Stomach smooth muscle (tissue), 2 donors: ENCODE results near the gene ARHGEF37.
A peak's percentile ranks its signal among the peaks of the same experiment; 100 is the strongest.

Experiments
- H3K27ac ChIP-seq: one replicate; pipeline ENCODE4 v1.7.0; 2013; ENCODE audit warnings: mild to moderate bottlenecking, low read length, inconsistent platforms
- H3K27me3 ChIP-seq, 2 donors: one replicate each; pipeline ENCODE4 v1.7.0; 2013; ENCODE audit warnings: low read length in 2 of 2; ENCODE audit not compliant: insufficient read depth in 2 of 2, control insufficient read depth in 1 of 2
- H3K36me3 ChIP-seq, 2 donors: one replicate each; pipeline ENCODE4 v1.7.0; 2013; ENCODE audit warnings: low read length in 2 of 2; ENCODE audit not compliant: control insufficient read depth in 2 of 2, insufficient read depth in 2 of 2
- H3K4me1 ChIP-seq: one replicate; pipeline ENCODE4 v1.7.0; 2013; ENCODE audit warnings: low read length; ENCODE audit not compliant: control insufficient read depth, insufficient read depth
- H3K4me3 ChIP-seq, 2 donors: one replicate each; pipeline ENCODE4 v1.7.0; 2013; ENCODE audit warnings: low read length in 2 of 2
- H3K9ac ChIP-seq, 2 donors: one replicate each; pipeline ENCODE4 v1.7.0; 2013; ENCODE audit warnings: low read length in 2 of 2, mild to moderate bottlenecking in 1 of 2
- H3K9me3 ChIP-seq, 2 donors: one replicate each; pipeline ENCODE4 v1.7.0; 2013; ENCODE audit warnings: low read length in 2 of 2; ENCODE audit not compliant: control insufficient read depth in 2 of 2
- donor health status: healthy.
- donor health status: Pancreatic carcinoma.

ARHGEF37 gene

GRCh38 chr5:149603210-149603609 is 21.9 kb downstream of the ARHGEF37 start:
- Histone ChIP-seq H3K36me3 (peaks cover 33 to 42% of the 10 kb centered on the region in 2 donors), H3K27me3 (no peaks in the 10 kb centered on the region), H3K27ac (no peak overlapping the region), H3K9me3 (no peaks in the 10 kb centered on the region), H3K4me1 (no peaks in the 10 kb centered on the region), H3K4me3 (no peak overlapping the region), H3K9ac (no peak overlapping the region)

- Histone ChIP-seq H3K9ac (no peak overlapping the region), H3K36me3 (peaks cover 35 to 43% of the 10 kb centered on the region in 2 donors), H3K27ac (no peak overlapping the region)
These were observed 22.6 kb downstream of the ARHGEF37 start for GRCh38 chr5:149603920-149604319.

GRCh38 chr5:149604321-149604720 is 23.0 kb downstream of the ARHGEF37 start:
- no peaks in the 10 kb centered on the region for H3K4me1 ChIP-seq
- no peak overlapping the region for H3K27ac ChIP-seq
- H3K9me3 ChIP-seq = peaks cover 0 to 2% of the 10 kb centered on the region in 2 donors
- no peak overlapping the region for H3K9ac ChIP-seq
- no peaks in the 10 kb centered on the region for H3K27me3 ChIP-seq
- H3K36me3 ChIP-seq = peaks cover 35 to 41% of the 10 kb centered on the region in 2 donors
- H3K4me3 ChIP-seq = no peak overlapping the region

More at GRCh38 chr5:149603920-149604319, 22.6 kb downstream of the ARHGEF37 start:
- no peaks in the 10 kb centered on the region for H3K4me1 ChIP-seq
- H3K4me3 ChIP-seq = no peak overlapping the region
- no peaks in the 10 kb centered on the region for H3K27me3 ChIP-seq
- no peaks in the 10 kb centered on the region for H3K9me3 ChIP-seq

- no peak overlapping the region for H3K9ac ChIP-seq
- peaks cover 3 to 5% of the 10 kb centered on the region in 2 donors for H3K9me3 ChIP-seq
- no peak overlapping the region for H3K27ac ChIP-seq
- H3K4me3 ChIP-seq = no peak overlapping the region
- no peaks in the 10 kb centered on the region for H3K27me3 ChIP-seq
- peaks cover 45 to 48% of the 10 kb centered on the region in 2 donors for H3K36me3 ChIP-seq
- peaks cover 7% of the 10 kb centered on the region for H3K4me1 ChIP-seq
These were observed 24.2 kb downstream of the ARHGEF37 start for GRCh38 chr5:149605354-149605997.

GRCh38 chr5:149605998-149606724 is 24.9 kb downstream of the ARHGEF37 start:
- H3K4me3 ChIP-seq = no peak overlapping the region
- peaks cover 44 to 47% of the 10 kb centered on the region in 2 donors for H3K36me3 ChIP-seq
- no peaks in the 10 kb centered on the region for H3K27me3 ChIP-seq
- no peak overlapping the region for H3K27ac ChIP-seq
- no peak overlapping the region for H3K9ac ChIP-seq
- H3K9me3 ChIP-seq = peaks cover 3 to 5% of the 10 kb centered on the region in 2 donors
- peaks cover 13% of the 10 kb centered on the region for H3K4me1 ChIP-seq

GRCh38 chr5:149608936-149609545 is 27.7 kb downstream of the ARHGEF37 start:
- Histone ChIP-seq H3K4me3 (no peak overlapping the region), H3K9me3 (peaks cover 3 to 5% of the 10 kb centered on the region in 2 donors), H3K4me1 (peaks cover 23% of the 10 kb centered on the region), H3K9ac (no peak overlapping the region), H3K36me3 (peaks cover 32 to 40% of the 10 kb centered on the region in 2 donors), H3K27ac (no peak overlapping the region), H3K27me3 (no peaks in the 10 kb centered on the region)

- H3K4me3 ChIP-seq = no peak overlapping the region
- H3K27me3 ChIP-seq = no peaks in the 10 kb centered on the region
- peaks cover 3 to 5% of the 10 kb centered on the region in 2 donors for H3K9me3 ChIP-seq
- peaks cover 36 to 42% of the 10 kb centered on the region in 2 donors for H3K36me3 ChIP-seq
- H3K9ac ChIP-seq = no peak overlapping the region
- H3K27ac ChIP-seq = peak overlapping the region; percentile 46
- H3K4me1 ChIP-seq = peaks cover 28% of the 10 kb centered on the region
These were observed 28.4 kb downstream of the ARHGEF37 start for GRCh38 chr5:149609640-149610219.

- Histone ChIP-seq H3K36me3 (peaks cover 35 to 41% of the 10 kb centered on the region in 2 donors), H3K9ac (no peak overlapping the region), H3K9me3 (peaks cover 3 to 5% of the 10 kb centered on the region in 2 donors), H3K4me1 (peaks cover 28% of the 10 kb centered on the region), H3K27ac (peak overlapping the region; percentile 66), H3K27me3 (no peaks in the 10 kb centered on the region), H3K4me3 (no peak overlapping the region)
These were observed 29.4 kb downstream of the ARHGEF37 start for GRCh38 chr5:149610589-149611255.

- peaks cover 34% of the 10 kb centered on the region for H3K4me1 ChIP-seq
- H3K9me3 ChIP-seq = peaks cover 3 to 5% of the 10 kb centered on the region in 2 donors
- H3K27me3 ChIP-seq = no peaks in the 10 kb centered on the region
- peaks cover 30 to 35% of the 10 kb centered on the region in 2 donors for H3K36me3 ChIP-seq
- H3K4me3 ChIP-seq = no peak overlapping the region
- H3K9ac ChIP-seq = no peak overlapping the region
- peak overlapping the region; percentile 66 for H3K27ac ChIP-seq
These were observed 30.0 kb downstream of the ARHGEF37 start for GRCh38 chr5:149611326-149611725.
